ENCODE results near the gene CCM2.

CCM2 gene

GRCh38 chr7:44969049-44969700 is 30.8 kb upstream of the CCM2 start:
- no peak for DNase-seq (ENCODE audit: low read depth)

DNA sequence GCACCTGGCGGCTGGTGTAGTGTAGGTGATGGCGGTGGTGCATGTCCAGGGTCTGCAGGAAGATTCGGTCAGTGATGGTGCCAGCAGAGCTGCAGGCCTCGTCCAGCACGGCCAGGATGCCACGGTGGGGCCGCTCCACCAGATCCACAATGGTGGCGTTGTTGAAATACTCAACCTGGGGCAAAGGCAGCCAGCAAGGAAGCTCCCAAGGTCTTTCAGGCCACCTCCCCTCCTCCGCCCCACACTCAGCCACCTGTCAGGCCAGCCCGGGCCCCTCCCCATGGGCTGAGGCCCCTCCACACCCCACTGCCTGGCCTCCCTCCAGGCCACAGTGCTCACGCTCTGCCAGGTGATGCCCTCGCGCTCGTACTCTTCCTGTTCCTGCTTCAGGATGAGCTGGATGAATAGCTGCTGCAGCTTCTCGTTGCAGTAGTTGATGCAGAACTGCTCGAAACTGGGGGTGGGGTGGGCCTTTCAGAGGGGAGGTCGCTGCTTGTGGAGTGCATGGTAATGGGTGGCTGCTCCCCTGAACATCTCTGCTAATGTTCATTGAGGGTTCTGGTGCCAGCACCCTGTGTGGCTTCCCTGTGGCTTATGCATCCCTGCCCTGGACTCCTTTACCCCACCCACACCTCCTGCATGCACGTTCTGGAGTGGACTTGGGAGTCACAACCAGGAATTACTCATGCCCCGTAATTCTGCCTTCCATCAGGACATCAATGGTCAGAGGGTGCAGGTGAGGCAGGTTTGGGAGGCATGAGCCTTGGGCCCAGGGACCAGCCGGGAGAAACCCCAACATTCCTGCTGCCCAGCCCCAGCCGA is 30.1 kb upstream of the CCM2 start:
- DNase-seq (ENCODE audit: low read depth) = no peak

GRCh38 chr7:44970523-44971051 is 29.4 kb upstream of the CCM2 start:
- no peak for DNase-seq (ENCODE audit: low read depth)

DNA sequence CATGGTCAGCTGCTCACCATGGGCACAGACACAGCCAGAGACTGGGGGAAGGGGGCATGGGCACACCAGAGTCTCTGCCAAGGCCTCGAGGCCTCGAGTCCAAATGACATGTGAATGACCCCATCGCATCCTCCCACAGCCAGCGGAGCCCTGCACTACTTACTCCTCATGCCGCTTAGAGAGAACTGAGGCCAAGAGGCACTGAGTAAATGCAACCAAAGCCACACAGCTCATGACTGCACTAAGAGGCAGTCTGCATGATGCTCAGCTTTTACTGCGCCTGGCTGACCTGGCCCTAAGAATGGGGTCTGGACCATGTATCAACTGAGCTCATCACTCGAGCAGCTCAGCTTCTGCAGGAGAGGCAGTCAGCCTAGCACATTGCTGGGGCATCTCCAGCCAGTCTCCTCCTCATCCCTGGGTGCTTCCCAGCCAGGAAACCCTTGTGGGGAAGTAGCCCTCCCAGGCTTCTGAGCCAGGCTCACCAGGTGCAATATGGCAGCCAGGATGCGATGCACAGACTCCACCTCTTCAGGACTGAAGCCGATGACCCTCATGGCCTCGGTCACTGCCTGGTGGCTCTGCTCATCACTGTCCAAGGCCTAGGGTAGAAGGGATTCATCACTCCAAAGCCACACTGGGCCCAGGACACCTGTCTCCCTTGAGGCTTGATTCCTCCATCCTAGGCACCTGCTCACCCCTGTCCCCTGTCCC is 28.7 kb upstream of the CCM2 start:
- DNase-seq (ENCODE audit: low read depth) = no peak

GRCh38 chr7:44971902-44972441 is 28.0 kb upstream of the CCM2 start:
- no peak for DNase-seq (ENCODE audit: low read depth)

DNA sequence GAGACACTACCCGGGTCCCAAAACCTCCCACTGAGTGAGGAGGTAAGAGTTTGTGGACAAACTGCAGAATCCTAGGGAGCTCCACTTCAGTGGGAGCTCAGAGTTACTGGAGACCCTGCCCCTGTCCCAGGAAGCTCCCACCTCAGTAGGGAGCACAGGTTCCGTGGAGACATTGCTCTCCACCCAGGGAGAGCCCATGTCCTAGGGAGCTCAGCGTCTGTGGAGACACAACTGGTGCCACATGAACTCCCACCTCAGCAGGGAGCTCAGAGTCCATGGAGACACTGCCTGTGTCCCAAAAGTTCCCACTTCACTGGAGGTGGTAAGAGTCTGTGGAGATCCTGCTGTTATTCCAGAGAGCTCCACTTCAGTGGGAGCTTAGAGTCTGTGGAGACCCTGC is 27.4 kb upstream of the CCM2 start:
- no peak for DNase-seq (ENCODE audit: low read depth)

DNA sequence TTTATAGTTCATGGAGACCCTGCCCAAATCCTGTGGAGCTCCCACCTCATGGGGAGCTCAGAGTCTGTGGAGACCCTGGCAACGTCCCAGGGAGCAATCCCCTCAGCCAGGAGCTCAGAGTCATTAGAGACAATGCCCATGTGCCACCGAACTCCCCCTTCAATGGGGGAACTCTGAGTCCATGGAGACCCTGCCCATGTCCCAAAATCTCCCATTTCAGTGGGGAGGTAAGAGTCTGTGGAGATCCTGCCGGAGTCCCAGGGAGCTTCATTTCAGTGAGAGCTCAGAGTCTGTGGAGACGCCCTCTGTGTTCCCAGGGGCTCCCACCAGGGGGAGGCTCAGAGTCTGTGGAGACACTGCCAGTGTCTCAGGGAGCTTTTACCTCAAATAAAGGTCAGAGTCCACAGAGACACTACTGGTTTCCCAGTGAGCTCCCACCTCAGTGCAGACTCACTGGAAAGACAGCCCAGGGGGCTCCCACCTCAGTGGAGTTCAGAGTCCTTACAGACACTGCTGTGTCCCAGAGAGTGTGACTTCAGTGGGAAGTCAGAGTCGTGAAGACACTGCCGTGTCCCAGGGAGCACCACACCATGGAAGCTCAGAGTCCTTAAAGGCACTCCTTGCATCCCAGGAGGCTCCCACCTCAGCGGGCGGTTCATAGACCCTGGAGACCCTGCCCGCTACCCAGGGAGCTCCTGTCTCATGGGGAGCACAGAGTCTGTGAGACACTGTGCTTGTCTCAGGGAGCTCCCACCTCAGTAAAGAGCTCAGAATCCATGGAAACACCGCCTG is 26.2 kb upstream of the CCM2 start:
- peak; percentile 24 for DNase-seq (ENCODE audit: low read depth)

DNA sequence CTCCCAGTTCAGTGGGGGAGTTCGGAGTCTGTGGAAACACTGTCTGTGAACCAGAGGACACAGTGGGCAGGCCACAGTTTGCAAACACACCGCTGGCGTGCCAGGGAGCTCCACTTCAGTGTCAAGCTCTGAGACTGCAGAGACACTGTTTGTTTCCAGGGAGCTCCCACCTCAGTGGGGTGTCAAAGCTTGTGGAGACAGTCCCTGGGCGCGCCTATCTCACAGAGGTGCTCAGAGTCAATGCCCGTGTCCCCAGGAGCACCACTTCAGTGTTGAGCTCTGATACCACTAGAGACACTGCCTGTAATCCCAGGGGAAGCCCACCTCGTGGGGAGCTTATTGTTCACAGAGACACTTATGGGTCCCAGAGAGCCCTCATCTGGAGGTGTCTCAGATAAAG is 25.5 kb upstream of the CCM2 start:
- DNase-seq (ENCODE audit: low read depth) = no peak

- DNase-seq (ENCODE audit: low read depth) = no peak
Measured at GRCh38 chr7:44975331-44976039, 24.5 kb upstream of the CCM2 start.

- DNase-seq (ENCODE audit: low read depth) = no peak
Measured at GRCh38 chr7:44976040-44976745, 23.8 kb upstream of the CCM2 start.

- DNase-seq (ENCODE audit: low read depth) = no peak
Measured at GRCh38 chr7:44976746-44977196, 23.2 kb upstream of the CCM2 start.

DNA sequence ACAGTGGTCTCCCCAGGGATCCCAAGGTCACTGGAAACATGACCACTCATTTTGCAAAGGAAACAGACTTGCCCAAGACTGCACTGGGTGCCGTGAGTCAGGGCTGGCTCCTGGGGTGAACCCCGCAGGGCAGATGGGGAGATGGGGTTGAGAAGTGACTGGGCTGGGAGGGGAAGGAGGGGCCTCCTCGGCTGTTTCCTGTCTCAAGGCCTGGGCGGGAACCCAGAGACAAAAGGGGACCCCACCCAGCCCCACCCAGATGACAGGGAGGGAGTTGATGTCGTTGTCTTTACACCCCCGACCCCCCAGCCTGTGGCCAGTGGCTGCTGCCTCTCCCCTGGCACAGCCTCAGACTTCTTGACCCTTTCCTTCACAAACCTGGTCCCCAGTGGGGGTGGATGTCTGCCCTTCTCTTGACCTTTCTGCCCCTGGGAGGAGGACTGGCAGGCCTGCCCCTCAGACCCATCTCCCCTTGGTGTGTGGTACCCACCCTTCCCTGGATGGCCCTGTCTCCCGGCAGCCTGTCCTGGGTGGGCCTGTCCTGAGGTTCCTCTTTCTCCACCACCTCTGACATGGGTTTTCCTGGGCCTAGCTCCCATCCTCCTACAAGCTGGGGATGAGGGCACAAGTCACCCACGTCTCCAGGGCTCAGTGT is 22.6 kb upstream of the CCM2 start:
- no peak for DNase-seq (ENCODE audit: low read depth)

DNA sequence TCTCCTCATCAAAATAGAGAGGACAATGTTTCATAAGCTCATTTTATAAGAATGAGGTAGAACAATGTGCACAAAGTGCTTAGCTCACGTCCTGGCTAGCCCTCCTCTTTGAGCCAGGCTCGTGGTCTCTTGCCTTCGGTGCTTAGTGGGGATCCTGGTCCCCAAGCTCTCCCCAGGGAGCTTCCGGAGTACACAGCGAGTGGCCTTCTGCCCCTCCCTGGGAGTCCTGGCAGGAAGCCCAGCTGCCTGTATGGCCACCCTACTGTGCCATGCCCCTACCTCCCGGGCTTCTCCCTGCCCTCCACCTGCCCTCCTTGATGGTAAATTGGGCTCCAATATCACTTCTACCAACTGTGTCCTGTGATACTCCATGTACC is 22.1 kb upstream of the CCM2 start:
- DNase-seq (ENCODE audit: low read depth) = no peak

DNA sequence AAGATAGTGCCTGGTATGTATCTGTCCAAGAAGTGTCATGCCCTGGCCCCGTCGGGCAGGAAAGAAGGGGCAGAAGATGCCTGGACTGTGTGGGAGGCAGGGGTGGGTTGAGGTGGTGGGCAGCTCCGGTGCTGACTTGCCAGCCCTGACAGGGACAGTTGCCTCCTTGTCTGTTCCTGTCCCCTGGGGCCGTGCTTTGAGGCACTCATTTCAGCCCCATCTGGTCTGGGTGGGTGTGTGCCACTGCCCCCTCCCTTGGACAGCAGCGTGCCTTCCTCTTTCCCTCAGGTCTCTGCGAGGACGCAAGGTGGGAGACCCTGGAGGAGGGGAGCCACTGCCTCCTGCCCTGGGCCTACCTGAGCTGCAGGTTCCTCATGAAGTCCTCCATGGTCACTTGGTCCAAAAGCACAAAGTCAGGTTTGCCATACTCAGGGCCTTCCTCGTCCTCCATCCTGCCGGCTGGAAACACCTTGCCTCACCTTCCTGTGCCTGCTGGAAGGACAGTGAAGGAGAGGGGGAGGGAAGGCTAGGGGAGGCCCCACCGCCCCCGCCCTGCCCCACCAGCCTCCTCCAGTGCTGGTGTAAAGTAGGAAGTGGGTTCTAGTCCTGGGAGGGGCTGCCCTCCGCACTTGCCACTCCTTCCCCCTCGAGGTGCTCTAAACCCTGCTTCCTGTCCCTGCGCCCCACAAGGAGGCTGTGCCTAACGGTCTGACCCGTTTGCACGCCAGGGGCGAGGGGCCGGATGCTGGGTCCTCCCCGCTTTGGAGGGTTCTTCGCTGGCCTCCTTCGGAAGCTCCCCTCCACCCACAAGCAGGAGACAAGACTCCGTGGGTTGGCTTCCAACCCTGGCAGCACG is 21.3 kb upstream of the CCM2 start, which contains the start of gene MYO1G:
Gene MYO1G (minus strand): TSS at position 505 of the 856 bp plus-strand sequence. CDS start 54 bp downstream, at position 451.
- no peak for DNase-seq (ENCODE audit: low read depth)

DNA sequence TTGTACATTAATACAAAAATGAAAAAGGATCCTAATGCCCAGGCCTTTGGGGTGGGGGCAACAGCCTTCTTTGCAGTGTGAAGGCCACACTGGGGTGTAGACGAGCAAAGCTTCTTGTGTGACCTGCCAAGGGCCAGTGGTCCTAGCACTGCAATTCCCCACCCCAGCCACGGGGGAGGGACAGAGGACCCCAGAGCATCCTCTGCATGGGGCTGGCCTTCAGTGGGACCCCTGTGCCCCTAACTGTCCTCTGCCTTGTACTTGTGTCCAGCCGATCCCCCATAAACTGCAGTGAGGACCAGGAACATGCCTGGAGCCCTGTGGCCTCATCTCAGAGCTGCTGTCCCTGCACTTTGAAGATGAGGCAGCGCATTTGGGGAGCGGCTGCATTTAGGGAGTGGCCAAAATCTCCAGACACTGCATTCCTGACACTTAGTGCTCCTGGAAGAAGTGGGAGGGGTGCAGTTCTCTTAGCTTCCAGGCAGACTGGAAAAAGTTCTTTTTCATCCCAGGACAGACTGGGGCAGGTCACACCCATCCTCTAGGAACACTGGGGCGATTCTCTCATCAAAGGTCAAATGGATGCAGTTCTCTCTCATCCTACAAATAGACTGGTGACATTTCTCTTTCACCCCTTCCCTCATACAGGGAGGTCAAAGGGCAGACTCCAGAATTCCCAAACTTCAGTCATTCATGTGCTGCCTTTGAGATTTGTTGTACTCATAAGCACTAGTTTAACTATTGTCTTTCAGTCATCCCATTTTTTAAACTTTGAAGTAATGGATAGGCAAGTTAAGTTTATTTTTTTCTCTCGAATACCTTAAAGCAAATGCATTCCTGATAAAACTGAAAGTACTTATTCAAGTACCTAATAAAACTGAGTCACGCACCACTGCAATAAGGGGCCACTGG is 20.3 kb upstream of the CCM2 start:
- no peak for DNase-seq (ENCODE audit: low read depth)

- DNase-seq (ENCODE audit: low read depth) = no peak
Measured at GRCh38 chr7:44980393-44981034, 19.5 kb upstream of the CCM2 start.
